ENCODE results near the gene CHST15.

GRCh38 chr10:123997013-123997412 is 96.4 kb downstream of the CHST15 start:
- no peak for TF ChIP-seq CTCF (IDR thresholded peaks at IDR 0.05)
- no peak for TF ChIP-seq POLR2A (IDR thresholded peaks at IDR 0.05)
